MM.1S (cell line): ENCODE data around the gene PRKAR2B.

Experiments
- DNase-seq: peaks from one replicate; pipeline ENCODE4 v3.0.0-alpha.2; 2015
- H2AFZ ChIP-seq: fragments of 300-600 bp; sonication (generic); 2 replicates; pipeline ENCODE4 v1.6.0; 2016; ENCODE audit warnings: antibody characterized with exemption, low read length
- H3F3A ChIP-seq: fragments of 300-600 bp; sonication (generic); 2 replicates; pipeline ENCODE4 v1.6.1; 2016; ENCODE audit warnings: mild to moderate bottlenecking, antibody characterized with exemption, low read length, moderate library complexity, mixed read lengths; ENCODE audit not compliant: insufficient read depth
- H3K27ac ChIP-seq: fragments of 300-600 bp; sonication (generic); 2 replicates; pipeline ENCODE4 v1.5.1; 2016; ENCODE audit warnings: mild to moderate bottlenecking, low read length
- H3K27me3 ChIP-seq: fragments of 300-600 bp; sonication (generic); replicated peaks from 2 replicates; pipeline ENCODE4 v1.6.0; 2016; ENCODE audit warnings: low read length; ENCODE audit not compliant: insufficient read depth
- H3K36me3 ChIP-seq: fragments of 300-600 bp; sonication (generic); replicated peaks from 2 replicates; pipeline ENCODE4 v1.6.1; 2016; ENCODE audit warnings: mild to moderate bottlenecking, low read length, mixed read lengths; ENCODE audit not compliant: insufficient read depth
- H3K4me1 ChIP-seq: fragments of 300-600 bp; sonication (generic); 2 replicates; pipeline ENCODE4 v1.6.1; 2016; ENCODE audit warnings: low read length, mixed read lengths
- H3K4me2 ChIP-seq: fragments of 300-600 bp; sonication (generic); 2 replicates; pipeline ENCODE4 v1.6.0; 2016; ENCODE audit warnings: low read depth, low read length
- H3K4me3 ChIP-seq: fragments of 300-600 bp; sonication (generic); 2 replicates; pipeline ENCODE4 v1.5.1; 2016; ENCODE audit warnings: low read length, mixed read lengths
- H3K79me2 ChIP-seq: fragments of 300-600 bp; sonication (generic); 2 replicates; pipeline ENCODE4 v1.6.1; 2016; ENCODE audit warnings: mixed run types, low read length, mixed read lengths
- H3K9ac ChIP-seq: fragments of 300-600 bp; sonication (generic); 2 replicates; pipeline ENCODE4 v1.6.1; 2016; ENCODE audit warnings: low read length, mixed read lengths
- H3K9me2 ChIP-seq: fragments of 300-600 bp; sonication (generic); replicated peaks from 2 replicates; pipeline ENCODE4 v1.6.1; 2016; ENCODE audit warnings: mild to moderate bottlenecking, low read length, mixed read lengths; ENCODE audit not compliant: insufficient read depth
- H3K9me3 ChIP-seq: fragments of 300-600 bp; sonication (generic); replicated peaks from 2 replicates; pipeline ENCODE4 v1.6.1; 2016; ENCODE audit warnings: mild to moderate bottlenecking, low read length, mixed read lengths; ENCODE audit not compliant: insufficient read depth
- H4K20me1 ChIP-seq: fragments of 300-600 bp; sonication (generic); 2 replicates; pipeline ENCODE4 v1.6.1; 2016; ENCODE audit warnings: mild to moderate bottlenecking, low read length, moderate library complexity, mixed read lengths; ENCODE audit not compliant: insufficient read depth
- EZH2 ChIP-seq: fragments of 300-600 bp; sonication (generic); optimal IDR thresholded peaks from 2 replicates; pipeline ENCODE3; 2017; ENCODE audit warnings: low read depth, mild to moderate bottlenecking, antibody characterized with exemption, low read length, mixed read lengths
- EZH2phosphoT487 ChIP-seq: fragments of 300-600 bp; sonication (generic); IDR thresholded peaks from 2 replicates; pipeline ENCODE4 v1.6.1; 2018; ENCODE audit warnings: antibody characterized with exemption, low read length
- TF ChIP-seq, protein P1 (sequence below): fragments of 300-600 bp; sonication (generic); IDR thresholded peaks from 2 replicates; pipeline ENCODE4 v1.5.1; 2016; ENCODE audit warnings: antibody characterized with exemption, low read length, mixed read lengths

The PRKAR2B gene

DNA sequence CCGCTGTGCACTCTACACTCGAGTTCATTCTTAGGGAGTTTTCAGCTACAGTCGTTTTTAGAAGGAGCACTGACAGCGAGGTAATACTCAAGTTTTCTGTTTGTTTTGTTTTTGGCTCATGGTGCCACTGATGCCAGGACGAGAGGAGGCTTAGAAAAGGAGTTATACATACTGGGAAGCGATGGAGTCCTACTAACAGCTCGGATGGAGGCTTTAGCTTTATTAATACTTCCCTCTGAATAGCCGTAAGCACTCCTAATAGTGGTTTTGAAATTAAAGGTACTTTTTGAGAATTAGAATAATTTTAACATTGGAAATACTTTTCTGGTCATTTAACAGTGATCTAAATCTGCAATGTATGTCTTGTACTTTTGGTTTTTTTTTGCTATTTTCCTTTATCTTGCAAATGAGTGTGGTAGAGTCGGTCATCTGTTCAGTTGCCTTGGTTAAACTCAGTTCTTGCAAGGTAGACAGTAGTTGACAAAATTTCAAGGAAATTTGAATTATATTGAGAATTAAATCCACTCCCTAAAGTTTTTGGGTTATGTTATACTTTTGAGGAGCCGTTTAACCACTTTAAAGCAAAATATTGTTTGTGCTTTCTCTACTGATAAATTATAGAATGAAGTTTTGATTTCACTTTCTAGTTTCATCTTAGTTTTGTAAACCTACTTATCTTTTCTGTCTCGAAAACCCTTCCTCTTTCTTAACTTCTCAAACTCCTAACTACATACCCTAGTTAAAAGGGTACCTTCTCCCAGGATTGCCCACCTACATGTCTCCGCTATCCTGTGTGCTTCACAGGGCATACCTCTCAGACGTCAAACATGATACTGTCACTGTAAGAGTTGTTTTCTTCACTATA lies 125.8 kb downstream of the PRKAR2B start:
- Histone ChIP-seq H3K27ac (peak overlapping the region; percentile 77), H3F3A (peaks cover 34% of the 10 kb centered on the region), H3K9me2 (no peaks in the 10 kb centered on the region), H3K4me1 (peaks cover 15% of the 10 kb centered on the region), H3K4me2 (peak overlapping the region; percentile 88), H4K20me1 (peaks cover 17% of the 10 kb centered on the region), H3K4me3 (peak overlapping the region; percentile 82), H2AFZ (peak overlapping the region; percentile 39), H3K79me2 (peaks cover 52% of the 10 kb centered on the region), H3K36me3 (no peaks in the 10 kb centered on the region), H3K9ac (peak overlapping the region; percentile 88), H3K27me3 (no peaks in the 10 kb centered on the region), H3K9me3 (no peaks in the 10 kb centered on the region)
- TF ChIP-seq, protein P1, sequence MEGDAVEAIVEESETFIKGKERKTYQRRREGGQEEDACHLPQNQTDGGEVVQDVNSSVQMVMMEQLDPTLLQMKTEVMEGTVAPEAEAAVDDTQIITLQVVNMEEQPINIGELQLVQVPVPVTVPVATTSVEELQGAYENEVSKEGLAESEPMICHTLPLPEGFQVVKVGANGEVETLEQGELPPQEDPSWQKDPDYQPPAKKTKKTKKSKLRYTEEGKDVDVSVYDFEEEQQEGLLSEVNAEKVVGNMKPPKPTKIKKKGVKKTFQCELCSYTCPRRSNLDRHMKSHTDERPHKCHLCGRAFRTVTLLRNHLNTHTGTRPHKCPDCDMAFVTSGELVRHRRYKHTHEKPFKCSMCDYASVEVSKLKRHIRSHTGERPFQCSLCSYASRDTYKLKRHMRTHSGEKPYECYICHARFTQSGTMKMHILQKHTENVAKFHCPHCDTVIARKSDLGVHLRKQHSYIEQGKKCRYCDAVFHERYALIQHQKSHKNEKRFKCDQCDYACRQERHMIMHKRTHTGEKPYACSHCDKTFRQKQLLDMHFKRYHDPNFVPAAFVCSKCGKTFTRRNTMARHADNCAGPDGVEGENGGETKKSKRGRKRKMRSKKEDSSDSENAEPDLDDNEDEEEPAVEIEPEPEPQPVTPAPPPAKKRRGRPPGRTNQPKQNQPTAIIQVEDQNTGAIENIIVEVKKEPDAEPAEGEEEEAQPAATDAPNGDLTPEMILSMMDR = no peak
- peak; percentile 41 for DNase-seq

DNA sequence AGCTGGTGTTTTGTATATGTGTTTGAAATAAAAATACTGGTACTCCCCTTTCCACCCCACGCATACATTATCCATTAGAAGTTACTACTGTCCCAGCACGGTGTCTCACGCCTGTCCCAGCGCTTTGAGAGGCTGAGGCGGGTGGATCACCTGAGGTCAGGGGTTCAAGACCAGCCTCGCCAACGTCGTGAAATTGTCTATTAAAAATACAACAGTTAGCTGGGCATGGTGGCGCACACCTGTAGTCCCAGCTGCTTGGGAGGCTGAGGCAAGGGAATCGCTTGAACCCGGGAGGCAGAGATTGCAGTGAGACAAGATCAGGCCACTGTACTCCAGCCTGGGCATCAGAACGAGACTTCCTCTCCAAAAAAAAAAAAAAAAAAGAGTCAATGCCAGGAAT lies 127.0 kb downstream of the PRKAR2B start:
- no peak overlapping the region for H3K27ac ChIP-seq
- H3K4me2 ChIP-seq = peak overlapping the region; percentile 49; the same call in 1 of the 2 replicates
- DNase-seq = no peak
- H3K79me2 ChIP-seq = peaks cover 61% of the 10 kb centered on the region
- peaks cover 34% of the 10 kb centered on the region for H3F3A ChIP-seq
- H3K36me3 ChIP-seq = no peaks in the 10 kb centered on the region
- H3K9ac ChIP-seq = no peak overlapping the region
- no peaks in the 10 kb centered on the region for H3K27me3 ChIP-seq
- H2AFZ ChIP-seq = no peak overlapping the region
- peaks cover 15% of the 10 kb centered on the region for H3K4me1 ChIP-seq
- H3K9me2 ChIP-seq = no peaks in the 10 kb centered on the region
- TF ChIP-seq, protein P1 = no peak
- TF ChIP-seq EZH2phosphoT487 = no peak
- no peak for TF ChIP-seq EZH2
- no peaks in the 10 kb centered on the region for H3K9me3 ChIP-seq
- H4K20me1 ChIP-seq = peaks cover 17% of the 10 kb centered on the region
- no peak overlapping the region for H3K4me3 ChIP-seq

DNA sequence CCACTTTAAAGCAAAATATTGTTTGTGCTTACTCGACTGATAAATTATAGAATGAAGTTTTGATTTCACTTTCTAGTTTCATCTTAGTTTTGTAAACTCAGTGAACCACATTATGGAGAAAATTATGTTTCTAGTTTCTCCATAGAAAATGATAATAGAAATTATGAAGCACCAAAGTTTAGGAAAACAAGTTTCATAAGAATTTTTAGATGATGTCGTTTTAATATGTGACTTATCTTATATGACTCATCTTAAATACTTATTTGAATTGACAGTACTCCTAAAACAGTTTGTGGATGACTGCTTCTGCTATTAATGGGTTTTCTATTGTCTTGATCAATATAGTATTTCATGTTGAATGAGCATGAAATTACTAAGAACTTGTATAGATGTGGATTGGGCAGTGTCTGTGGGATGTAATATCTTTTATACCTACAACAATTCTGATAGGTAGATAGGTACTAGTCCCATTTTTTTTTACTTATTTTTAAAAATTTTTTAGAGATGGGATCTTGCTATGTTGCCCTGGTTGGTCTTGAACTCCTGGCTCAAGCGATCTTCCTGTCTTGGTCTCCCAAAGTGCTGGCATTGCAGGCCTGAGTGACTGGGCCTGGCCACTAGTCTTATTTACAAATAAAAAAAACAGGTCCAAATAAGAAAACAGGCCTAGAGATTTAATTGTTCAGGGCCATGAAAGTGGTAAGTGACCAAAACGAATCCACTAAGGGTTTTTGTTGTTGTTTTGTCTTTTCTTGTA lies 127.9 kb downstream of the PRKAR2B start:
- no peaks in the 10 kb centered on the region for H3K9me3 ChIP-seq
- H3K79me2 ChIP-seq = peaks cover 71% of the 10 kb centered on the region
- H3F3A ChIP-seq = peaks cover 30% of the 10 kb centered on the region
- H3K4me2 ChIP-seq = peak overlapping the region; percentile 49
- TF ChIP-seq EZH2 (no peak), EZH2phosphoT487 (0 out of 2 replicates have a peak, but pooled peaks have one; percentile 35)
- no peak overlapping the region for H2AFZ ChIP-seq
- no peak overlapping the region for H3K9ac ChIP-seq
- no peak overlapping the region for H3K27ac ChIP-seq
- no peaks in the 10 kb centered on the region for H3K27me3 ChIP-seq
- no peaks in the 10 kb centered on the region for H3K36me3 ChIP-seq
- peak; percentile 34 for DNase-seq
- H4K20me1 ChIP-seq = peaks cover 17% of the 10 kb centered on the region
- no peaks in the 10 kb centered on the region for H3K9me2 ChIP-seq
- 0 out of 2 replicates have a peak overlapping the region, but pooled peaks have one; percentile 5 for H3K4me3 ChIP-seq
- H3K4me1 ChIP-seq = peaks cover 15% of the 10 kb centered on the region
